Measurements from ENCODE around the gene ATG4C.

- TF ChIP-seq CTCF (IDR thresholded peaks at IDR 0.05; ENCODE audit: low read length): no peak
- no peak for TF ChIP-seq EZH2 (IDR thresholded peaks at IDR 0.05; ENCODE audit: borderline replicate concordance, low read length)
These were observed 50.5 kb downstream of the ATG4C start for GRCh38 chr1:62834400-62834961.
